Amniotic epithelial cell (primary cell): ENCODE data around the gene ADI1.

ENCODE experiments used
- DNase-seq: peaks from one replicate; pipeline ENCODE4 v3.0.0-alpha.2; 2010; ENCODE audit warnings: low read depth

Gene ADI1

GRCh38 chr2:3519255-3520205, at the start of gene ADI1:
TSS of gene ADI1 (minus strand) at chr2:3519531. CDS start at chr2:3519487, 44 bp downstream.
- peak; percentile 57 for DNase-seq

GRCh38 chr2:3566806-3567205, 47.5 kb upstream of the ADI1 start:
- DNase-seq = no peak

- DNase-seq = no peak
Measured at GRCh38 chr2:3565117-3565516, 45.8 kb upstream of the ADI1 start.

GRCh38 chr2:3563521-3563976, 44.2 kb upstream of the ADI1 start:
- no peak for DNase-seq

GRCh38 chr2:3558205-3559014, 39.1 kb upstream of the ADI1 start, which contains the start of gene RNASEH1:
TSS of gene RNASEH1 (minus strand) at chr2:3558333. CDS start at chr2:3558260, 73 bp downstream.
- peak; percentile 97 for DNase-seq

- DNase-seq = no peak
Measured at GRCh38 chr2:3557639-3558204, 38.4 kb upstream of the ADI1 start.

- DNase-seq = no peak
Measured at GRCh38 chr2:3553946-3554345, 34.6 kb upstream of the ADI1 start.

- no peak for DNase-seq
Measured at GRCh38 chr2:3547915-3548314, 28.6 kb upstream of the ADI1 start.

- DNase-seq = peak; percentile 83
Measured at GRCh38 chr2:3545788-3546478, 26.6 kb upstream of the ADI1 start.

GRCh38 chr2:3543023-3543683, 23.8 kb upstream of the ADI1 start:
- DNase-seq = no peak

- DNase-seq = no peak
Measured at GRCh38 chr2:3542107-3542506, 22.8 kb upstream of the ADI1 start.

GRCh38 chr2:3539836-3540235, 20.5 kb upstream of the ADI1 start:
- no peak for DNase-seq

GRCh38 chr2:3536682-3537632, 17.6 kb upstream of the ADI1 start:
- peak; percentile 54 for DNase-seq

GRCh38 chr2:3535794-3536681, 16.7 kb upstream of the ADI1 start:
- DNase-seq = peak; percentile 91

- DNase-seq = no peak
Measured at GRCh38 chr2:3535467-3535793, 16.1 kb upstream of the ADI1 start.

- DNase-seq = no peak
Measured at GRCh38 chr2:3534251-3534814, 15.0 kb upstream of the ADI1 start.

- no peak for DNase-seq
Measured at GRCh38 chr2:3533836-3534235, 14.5 kb upstream of the ADI1 start.

GRCh38 chr2:3532941-3533340, 13.6 kb upstream of the ADI1 start:
- DNase-seq = peak; percentile 74
